Stimulated activated CD4-positive, alpha-beta T cell treated with anti-CD3 and anti-CD28 coated beads, Interleukin-1b, Interleukin-23, amount 100 ng/mL, for 48 hours (primary cell): ENCODE measurements around the gene MAP4K5.

ENCODE experiments used
- DNase-seq: peaks from one replicate; pipeline ENCODE4 v3.0.0-alpha.2; 2020

MAP4K5 gene

DNA sequence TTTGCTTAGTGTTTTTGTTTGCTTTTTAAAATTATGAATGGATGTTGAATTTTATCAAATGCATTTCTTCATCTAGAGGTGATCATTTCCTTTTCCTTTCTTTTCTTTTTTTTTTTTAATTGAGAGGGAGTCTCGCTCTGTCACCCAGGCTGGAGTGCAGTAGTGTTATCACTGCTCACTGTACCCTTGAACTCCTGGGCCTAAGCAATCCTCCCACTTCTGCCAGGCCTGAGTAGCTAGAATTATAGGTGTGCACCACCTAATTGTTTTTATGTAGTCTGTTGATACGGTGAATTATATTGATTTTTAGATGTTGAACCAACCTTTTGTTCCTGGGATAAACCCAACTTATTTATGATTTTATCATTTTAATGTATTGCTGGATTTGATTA, 134.2 kb downstream of the MAP4K5 start:
- no peak for DNase-seq

DNA sequence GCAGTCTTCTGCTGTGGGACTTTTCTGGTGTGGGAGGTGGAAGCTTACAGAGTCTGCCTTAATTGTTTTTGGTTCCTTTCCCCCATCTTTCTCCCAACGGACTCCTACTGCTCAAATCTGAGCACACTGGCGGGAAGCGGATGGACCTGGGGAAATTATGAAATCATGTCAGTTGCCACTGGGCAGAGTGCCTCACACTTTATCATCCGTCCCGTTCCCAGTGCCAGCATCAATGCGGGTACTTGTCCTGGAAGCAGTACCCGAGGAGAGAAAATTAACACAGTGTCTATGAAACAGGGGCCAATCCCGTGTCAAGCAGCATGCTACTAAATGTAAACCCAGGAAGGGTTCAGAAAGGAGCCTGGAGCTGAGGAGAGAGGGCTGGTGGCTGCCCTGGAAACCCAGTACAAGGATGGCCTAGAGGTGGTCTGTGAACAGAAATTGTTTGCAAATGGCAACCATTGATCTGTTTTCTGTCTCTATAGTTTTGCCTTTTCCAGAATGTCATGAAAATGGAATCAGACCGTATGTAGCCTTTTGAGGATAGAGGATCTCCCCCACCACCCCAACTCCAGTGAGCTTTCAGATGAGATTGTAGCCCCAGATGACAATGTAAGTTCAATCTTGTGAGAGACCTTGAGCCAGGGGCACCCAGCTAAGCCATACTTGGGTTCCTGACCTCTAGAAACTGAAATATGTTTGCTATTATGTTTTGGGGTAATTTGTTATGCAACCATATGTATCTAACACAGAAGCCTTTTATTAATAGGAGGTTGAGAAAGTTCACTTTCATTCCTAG, 134.8 kb downstream of the MAP4K5 start:
- no peak for DNase-seq

DNA sequence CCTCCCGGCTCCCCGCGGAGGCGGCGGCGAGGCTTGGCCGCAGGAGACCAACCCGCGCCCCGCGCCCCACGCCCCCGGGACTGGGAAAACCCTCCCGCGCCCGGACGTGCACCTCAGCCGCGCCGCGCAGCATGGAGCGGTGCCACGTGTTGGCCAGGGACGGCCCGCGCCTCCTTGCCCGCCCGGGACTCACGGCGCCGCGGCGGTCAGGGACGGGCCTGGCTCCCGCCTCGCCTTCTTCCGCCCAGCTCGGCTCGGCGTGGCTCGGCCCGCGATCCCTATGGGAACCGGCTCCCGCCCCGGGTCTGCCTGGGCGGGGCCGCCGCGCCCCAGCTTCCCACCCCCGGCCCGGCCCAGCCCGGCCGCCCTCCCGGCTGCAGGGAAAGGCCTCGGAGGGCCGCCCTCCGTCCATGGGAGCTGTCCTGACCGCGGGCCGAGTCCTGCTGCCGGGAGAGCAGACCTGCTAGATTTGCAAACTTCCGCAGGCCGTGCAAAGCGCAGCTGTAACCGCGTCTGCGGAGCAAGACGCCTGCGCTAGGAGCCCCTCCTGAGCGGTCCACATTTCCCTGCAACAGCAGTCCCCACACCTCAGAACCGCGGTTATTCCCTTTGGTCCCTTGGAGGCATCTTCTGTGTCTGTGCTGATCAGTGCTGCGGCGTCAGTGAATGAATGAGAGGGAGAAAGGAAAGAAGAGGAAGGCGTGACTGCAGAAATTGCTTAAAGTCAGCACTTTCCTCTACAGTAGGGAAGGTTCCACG, 135.6 kb downstream of the MAP4K5 start, which contains the start of gene CDKL1:
CDKL1 (minus strand) TSS at position 251 of the 759 bp plus-strand sequence. CDS start 1,013 bp downstream, outside the sequence.
- peak; percentile 40 for DNase-seq

DNA sequence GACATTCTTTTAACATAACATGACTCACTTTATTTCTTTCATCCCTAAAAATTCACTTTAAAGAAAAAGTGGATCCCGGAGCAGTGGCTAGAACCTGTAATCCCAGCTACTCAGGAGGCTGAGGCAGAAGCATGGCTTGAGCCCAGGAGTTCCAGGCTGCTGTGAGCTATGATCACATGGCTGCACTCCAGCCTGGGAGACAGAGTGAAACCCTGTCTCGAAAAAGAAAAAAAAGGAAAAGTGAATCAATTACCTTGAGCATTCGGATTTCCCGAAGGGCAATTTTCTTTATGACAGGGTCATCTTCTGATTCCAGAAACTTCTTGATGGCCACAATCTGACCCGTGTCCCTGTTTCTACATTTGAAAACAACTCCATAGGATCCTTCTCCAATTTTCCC, 136.9 kb downstream of the MAP4K5 start:
- DNase-seq = no peak

DNA sequence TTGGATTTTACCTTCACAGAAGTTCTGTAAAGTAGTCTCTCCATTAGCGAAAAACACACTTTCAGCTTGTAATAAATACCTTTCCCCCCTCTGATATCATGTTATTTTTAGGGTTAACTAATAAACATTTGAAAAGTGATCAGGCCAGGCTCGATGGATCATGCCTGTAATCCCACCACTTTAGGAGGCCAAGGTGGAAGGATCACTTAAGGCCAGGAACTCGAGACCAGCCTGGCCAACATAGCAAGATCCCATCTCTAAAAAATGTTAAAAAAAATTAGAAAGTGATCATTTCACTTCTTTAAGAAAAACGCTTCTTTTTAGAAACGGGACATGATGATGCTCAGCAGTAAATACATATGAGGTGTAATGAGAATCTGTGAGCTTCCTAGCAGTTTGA, 137.7 kb downstream of the MAP4K5 start:
- no peak for DNase-seq

DNA sequence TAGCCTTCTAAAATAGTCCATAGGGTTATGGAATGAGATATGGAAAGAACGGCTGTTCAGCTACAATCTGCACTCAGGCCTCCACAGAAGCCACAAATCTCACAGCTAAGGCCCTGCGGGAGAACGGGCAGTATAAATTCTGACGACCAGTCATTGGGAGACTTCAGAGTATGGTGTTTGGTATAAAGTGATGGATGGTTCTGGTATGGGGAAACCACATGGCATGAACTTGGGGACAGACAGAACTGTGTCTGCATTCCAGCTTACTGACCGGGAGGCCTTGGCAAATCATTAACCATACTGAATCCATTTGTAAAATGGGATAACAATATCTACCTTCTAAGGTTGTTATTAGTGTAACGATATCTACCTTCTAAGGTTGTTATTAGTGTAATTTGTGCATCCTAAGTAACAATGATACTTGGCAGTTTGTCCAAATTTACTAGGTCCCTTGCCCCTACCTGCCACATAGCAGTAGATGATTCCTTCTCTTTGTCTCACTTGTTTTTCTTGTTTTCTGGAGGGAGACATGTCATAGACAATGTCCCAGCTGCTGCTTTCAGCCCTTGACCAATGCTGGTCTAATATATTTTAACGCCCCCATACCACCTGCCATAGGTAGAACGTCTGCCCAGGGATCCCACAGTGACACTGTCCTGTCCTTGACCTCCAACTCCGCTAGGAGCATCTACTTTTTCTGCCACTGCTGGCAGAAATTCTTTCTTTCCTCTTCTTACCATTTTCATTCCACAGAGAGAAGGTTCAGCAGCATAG, 142.5 kb downstream of the MAP4K5 start:
- DNase-seq = no peak

DNA sequence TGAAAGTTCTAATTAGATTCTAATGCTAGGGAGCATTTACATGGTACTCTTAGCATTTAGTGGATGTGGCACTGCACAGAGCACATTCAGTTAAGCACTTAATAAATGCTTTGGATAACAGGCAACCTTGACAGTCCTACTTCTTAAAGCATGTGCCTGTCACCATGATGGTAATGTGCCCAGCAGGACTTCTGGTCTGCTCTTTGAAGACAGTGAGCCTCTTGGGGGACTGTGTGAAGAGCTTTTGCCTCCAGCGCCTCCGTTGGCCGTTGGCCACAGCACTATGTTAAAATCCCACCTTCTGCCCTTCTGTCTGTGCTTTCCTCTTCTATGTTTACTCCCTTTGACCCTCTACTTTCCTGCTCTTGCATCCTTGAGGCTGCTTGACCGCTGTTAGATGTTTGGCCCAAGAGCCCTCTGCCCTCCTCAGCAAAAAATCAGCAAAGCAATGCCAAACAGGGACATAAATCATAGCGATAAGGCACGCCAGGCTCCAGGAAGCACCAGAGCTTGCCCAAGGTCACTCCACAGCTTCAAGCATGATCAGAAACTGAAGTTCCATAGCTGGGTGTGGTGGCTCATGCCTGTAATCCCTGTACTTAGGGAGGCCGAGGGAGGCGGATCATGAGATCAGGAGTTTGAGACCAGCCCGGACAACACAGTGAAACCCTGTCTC, 144.0 kb downstream of the MAP4K5 start:
- DNase-seq = no peak

DNA sequence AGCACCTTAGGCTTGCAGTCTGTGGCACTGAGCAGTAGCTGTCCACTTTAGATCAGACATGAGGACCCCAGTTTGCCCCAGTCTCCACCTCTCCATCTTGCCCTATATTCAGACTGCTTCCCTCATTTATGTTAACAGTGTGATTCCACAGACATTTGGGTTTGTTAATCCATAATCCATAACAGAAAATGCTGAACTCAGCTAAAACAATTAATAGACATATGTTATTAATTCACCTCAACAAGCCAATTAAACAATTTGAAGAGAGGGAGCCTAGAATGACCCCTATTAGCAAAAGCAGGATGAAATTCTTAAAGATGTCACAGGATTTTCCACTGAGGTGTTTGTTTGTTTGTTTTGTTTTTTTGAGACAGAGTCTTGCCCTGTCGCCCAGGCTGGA, 144.8 kb downstream of the MAP4K5 start:
- no peak for DNase-seq

DNA sequence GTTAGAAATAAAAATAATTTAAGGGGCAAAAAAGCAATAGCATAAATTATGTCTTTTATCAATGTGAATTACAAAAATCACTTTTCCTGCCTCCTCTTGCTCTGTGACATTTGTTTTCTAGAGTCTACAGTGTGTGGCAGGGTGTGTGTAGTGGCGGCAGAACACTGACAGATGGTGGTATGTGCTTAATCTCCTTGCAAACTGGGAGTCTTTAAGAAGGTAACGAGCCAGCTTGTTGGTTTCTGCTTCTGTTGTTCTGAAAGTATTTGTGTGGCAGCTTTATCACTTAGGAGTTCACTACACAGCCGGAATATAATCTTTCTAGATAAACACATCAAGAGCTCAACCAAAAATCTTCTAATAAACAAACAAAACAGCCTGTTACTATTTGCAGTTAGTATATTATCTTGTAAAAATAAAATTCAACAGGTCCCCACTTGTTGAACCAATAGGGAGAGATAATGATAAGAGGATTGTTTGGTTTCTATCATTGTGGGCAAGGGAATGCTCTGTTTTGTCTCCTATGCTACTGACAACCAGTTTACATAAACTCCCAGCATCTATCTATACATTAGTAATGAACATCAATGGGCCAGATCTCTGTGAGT, 148.6 kb downstream of the MAP4K5 start:
- no peak for DNase-seq

DNA sequence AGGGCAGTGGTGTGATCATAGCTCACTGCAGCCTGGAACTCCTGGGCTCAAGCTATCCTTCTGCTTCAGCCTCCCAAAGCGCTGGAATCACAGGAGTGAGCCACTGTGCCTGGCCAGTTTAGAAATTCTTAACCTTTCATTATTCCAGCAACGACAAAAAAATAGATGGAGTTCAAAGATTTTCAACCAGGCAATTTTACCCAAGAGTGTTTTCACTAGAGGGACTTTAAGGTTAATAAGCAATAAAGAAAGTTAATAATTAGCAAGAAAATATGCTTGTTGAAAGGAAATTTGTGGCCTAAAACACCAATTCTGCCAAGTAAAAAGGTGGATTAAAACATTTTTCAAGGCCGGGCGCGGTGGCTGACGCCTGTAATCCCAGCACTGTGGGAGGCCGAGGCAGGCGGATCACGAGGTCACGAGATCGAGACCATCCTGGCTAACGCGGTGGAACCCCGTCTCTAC, 150.5 kb downstream of the MAP4K5 start:
- no peak for DNase-seq

DNA sequence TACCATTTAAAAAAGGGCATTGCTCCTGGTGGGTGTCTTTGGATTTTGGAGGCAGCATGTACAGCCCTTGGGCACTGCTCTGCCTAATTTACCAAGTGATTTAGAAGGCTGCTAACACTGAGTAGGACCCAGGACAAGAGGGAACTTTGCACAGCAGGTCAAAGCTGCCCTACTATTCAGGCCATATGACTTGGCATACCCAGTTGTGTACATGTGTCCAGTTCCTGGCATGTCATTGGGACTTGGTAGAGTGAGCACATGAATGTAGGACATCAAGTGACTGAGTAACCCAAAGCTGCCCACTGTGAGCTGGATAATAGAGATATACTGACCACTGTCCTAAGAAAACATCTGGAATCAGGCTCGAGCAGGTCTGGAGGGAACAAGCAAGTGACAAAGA, 151.4 kb downstream of the MAP4K5 start:
- no peak for DNase-seq

DNA sequence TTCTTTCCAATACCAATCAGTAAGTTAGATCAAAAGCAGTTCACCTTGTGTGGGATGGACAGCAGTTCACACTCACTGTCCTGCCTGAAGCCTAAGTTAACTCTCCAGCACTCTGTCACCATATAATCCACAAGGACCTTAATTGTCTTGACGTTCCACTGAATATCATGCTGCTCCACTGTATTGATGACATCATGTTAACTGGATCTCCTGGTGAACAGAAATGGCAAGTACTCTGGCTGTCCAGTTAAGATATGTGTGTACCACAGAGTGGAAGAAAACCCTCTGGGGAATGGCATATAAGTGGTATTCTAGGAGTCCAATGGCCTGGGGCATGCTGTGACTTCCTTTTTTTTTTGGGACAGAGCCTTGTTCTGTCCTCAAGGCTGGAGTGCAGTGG, 151.9 kb downstream of the MAP4K5 start:
- DNase-seq = no peak

DNA sequence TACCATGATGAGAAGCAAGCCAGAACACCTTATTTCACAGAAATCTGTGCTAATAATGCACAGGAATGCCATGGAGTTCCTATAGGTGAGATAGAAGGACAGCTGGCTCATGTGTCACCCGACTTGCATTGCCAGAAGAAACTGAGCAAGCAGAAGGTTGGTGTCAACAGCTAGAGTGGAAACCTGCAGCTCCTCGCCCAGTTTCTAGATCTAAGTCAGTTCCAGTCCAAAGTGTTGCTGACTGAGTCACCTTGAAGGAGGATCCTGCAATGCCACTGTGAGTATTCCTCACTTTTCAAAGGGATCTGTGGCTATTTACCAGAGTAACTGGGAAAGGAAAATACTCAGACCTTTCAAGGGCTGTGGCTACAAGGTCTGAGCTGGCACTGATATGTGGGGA, 152.8 kb downstream of the MAP4K5 start:
- DNase-seq = no peak

DNA sequence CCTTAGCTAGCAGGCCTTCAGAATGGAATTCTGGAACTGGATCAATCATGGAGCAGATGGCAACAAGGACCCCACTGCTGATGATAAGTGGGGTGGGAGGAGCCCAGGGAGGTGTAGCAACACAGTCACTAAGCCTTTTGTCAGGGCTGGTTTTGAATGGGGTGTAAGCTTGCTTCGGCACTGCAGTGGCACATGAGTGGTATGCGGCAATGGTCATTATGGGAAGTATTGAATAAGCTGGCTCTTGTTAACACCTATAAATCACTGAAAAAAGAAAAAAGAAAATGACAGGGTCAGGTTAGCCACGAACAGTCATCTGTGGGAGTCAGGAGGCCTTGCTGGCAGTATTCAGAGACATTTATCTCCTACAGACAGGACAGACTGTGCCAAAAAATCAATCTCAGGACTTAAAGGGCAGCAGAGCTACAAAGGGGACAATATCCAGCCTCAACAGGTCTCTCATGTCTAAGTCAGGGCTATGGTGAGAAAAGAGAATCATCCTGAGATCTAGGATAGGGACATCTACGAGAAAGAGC, 154.8 kb downstream of the MAP4K5 start:
- no peak for DNase-seq

DNA sequence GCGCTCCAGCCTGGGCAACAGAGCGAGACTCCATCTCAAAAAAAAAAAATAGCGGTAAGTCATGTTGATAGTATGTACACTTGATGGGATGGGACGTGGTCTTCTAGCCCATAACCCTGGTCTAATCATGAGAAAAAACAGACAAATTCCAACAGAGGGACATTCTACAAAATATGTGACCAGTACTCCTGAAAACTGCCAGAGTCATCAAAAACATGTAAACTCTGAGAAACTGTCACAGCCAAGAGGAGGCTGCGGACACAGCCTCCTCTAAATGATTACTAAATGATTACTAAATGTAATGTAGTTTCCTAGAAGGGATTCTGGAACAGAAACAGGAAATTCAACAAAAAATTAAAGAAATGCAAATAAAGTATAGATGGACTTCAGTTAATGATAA, 156.6 kb downstream of the MAP4K5 start:
- no peak for DNase-seq

DNA sequence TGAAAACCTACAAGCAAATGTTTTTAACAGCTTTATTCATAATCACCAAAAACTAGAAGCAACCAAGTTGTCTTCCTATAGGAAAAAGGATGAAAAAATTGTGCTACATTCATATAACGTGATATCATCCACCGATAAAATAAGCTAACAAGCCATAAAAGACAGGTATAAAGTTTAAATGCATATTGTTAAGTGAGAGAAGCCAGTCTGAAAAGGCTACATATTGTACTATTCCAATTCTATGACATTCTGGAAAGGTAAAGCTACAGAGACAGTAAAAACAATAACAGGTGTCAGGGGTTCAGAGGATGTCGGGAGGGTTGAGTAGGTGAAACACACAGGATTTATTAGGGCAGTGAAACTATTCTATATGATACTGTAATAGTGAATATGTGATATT, 158.4 kb downstream of the MAP4K5 start:
- DNase-seq = no peak

DNA sequence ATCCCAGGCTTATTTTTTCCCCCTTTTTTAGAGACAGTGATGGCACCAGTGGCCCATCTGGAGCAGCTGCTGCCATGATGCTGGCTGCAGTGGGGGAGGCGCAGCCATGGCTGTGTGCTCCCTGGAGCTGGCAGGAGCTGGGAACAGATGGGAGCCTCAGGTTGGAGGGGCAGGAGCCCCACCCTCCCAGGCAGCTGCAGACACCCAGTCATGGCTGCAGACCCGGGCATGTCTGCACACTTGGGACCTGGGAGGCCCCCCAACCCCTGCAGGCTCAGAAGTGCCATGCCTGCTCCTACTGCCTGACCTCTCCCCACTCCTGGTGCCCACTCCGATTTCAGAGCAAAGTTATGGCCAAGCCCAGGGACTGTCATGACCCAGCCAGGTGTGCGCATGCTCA, 160.8 kb downstream of the MAP4K5 start:
- DNase-seq = no peak
